Measurements from ENCODE around the gene HOMER1. TPM values are rescaled to one million over a fixed set of nuclear protein-coding genes. Genes with fewer than 3 reads are reported as not detected.

Gene HOMER1
- total RNA-seq, 1 donor from 2014 or later: 16.7 TPM

DNA sequence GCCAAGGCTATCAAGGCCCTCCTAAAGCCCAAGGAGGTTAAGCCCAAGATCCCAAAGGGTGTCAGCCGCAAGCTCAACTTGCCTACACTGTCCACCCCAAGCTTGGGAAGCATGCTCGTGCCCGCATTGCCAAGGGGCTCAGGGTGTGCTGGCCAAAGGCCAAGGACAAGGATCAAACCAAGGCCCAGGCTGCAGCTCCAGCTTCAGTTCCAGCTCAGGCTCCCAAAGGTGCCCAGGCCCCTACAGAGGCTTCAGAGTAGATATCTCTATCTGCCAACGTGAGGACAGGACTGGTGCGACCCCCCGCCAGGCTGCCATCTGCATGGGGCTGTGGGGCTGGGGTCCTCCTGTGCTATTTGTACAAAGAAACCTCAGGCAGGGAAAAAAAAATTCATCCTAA is 3.3 kb downstream of the HOMER1 start:
- Mint-ChIP-seq H3K27ac (ENCODE audit: unreplicated experiment) (no peak overlapping the region), H3K27me3 (ENCODE audit: unreplicated experiment) (peaks cover 9% of the 10 kb centered on the region), H3K9me3 (ENCODE audit: unreplicated experiment) (no peaks in the 10 kb centered on the region), H3K36me3 (ENCODE audit: low read depth, unreplicated experiment) (peaks cover 3% of the 10 kb centered on the region), H3K4me1 (ENCODE audit: unreplicated experiment) (peaks cover 53% of the 10 kb centered on the region), H3K4me3 (ENCODE audit: unreplicated experiment) (no peak overlapping the region)
- DNase-seq (ENCODE audit: low spot score): no peak
- TF ChIP-seq, protein P1, sequence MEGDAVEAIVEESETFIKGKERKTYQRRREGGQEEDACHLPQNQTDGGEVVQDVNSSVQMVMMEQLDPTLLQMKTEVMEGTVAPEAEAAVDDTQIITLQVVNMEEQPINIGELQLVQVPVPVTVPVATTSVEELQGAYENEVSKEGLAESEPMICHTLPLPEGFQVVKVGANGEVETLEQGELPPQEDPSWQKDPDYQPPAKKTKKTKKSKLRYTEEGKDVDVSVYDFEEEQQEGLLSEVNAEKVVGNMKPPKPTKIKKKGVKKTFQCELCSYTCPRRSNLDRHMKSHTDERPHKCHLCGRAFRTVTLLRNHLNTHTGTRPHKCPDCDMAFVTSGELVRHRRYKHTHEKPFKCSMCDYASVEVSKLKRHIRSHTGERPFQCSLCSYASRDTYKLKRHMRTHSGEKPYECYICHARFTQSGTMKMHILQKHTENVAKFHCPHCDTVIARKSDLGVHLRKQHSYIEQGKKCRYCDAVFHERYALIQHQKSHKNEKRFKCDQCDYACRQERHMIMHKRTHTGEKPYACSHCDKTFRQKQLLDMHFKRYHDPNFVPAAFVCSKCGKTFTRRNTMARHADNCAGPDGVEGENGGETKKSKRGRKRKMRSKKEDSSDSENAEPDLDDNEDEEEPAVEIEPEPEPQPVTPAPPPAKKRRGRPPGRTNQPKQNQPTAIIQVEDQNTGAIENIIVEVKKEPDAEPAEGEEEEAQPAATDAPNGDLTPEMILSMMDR (IDR thresholded peaks at IDR 0.05; ENCODE audit: unreplicated experiment): no peak

- Mint-ChIP-seq H3K9me3 (ENCODE audit: unreplicated experiment) (no peaks in the 10 kb centered on the region), H3K4me3 (ENCODE audit: unreplicated experiment) (no peak overlapping the region), H3K27ac (ENCODE audit: unreplicated experiment) (peak overlapping the region; percentile 85), H3K4me1 (ENCODE audit: unreplicated experiment) (peaks cover 50% of the 10 kb centered on the region), H3K27me3 (ENCODE audit: unreplicated experiment) (peaks cover 7% of the 10 kb centered on the region), H3K36me3 (ENCODE audit: low read depth, unreplicated experiment) (peaks cover 3% of the 10 kb centered on the region)
- TF ChIP-seq, protein P1 (IDR thresholded peaks at IDR 0.05; ENCODE audit: unreplicated experiment): no peak
- DNase-seq (ENCODE audit: low spot score): no peak
These were observed 4.6 kb downstream of the HOMER1 start for GRCh38 chr5:79509244-79509885.

GRCh38 chr5:79508794-79509193 is 5.1 kb downstream of the HOMER1 start:
- H3K27ac Mint-ChIP-seq (ENCODE audit: unreplicated experiment): peak overlapping the region; percentile 85
- peaks cover 6% of the 10 kb centered on the region for H3K27me3 Mint-ChIP-seq (ENCODE audit: unreplicated experiment)
- peaks cover 50% of the 10 kb centered on the region for H3K4me1 Mint-ChIP-seq (ENCODE audit: unreplicated experiment)
- no peak for DNase-seq (ENCODE audit: low spot score)
- TF ChIP-seq, protein P1 (IDR thresholded peaks at IDR 0.05; ENCODE audit: unreplicated experiment): no peak
- H3K4me3 Mint-ChIP-seq (ENCODE audit: unreplicated experiment): peak overlapping the region; percentile 10
- H3K9me3 Mint-ChIP-seq (ENCODE audit: unreplicated experiment): no peaks in the 10 kb centered on the region
- H3K36me3 Mint-ChIP-seq (ENCODE audit: low read depth, unreplicated experiment): peaks cover 3% of the 10 kb centered on the region

GRCh38 chr5:79508354-79508753 is 5.6 kb downstream of the HOMER1 start:
- DNase-seq (ENCODE audit: low spot score): no peak
- Mint-ChIP-seq H3K4me3 (ENCODE audit: unreplicated experiment) (no peak overlapping the region), H3K36me3 (ENCODE audit: low read depth, unreplicated experiment) (peaks cover 3% of the 10 kb centered on the region), H3K9me3 (ENCODE audit: unreplicated experiment) (no peaks in the 10 kb centered on the region), H3K27me3 (ENCODE audit: unreplicated experiment) (peaks cover 6% of the 10 kb centered on the region), H3K27ac (ENCODE audit: unreplicated experiment) (peak overlapping the region; percentile 85), H3K4me1 (ENCODE audit: unreplicated experiment) (peaks cover 50% of the 10 kb centered on the region)
- TF ChIP-seq, protein P1 (IDR thresholded peaks at IDR 0.05; ENCODE audit: unreplicated experiment): no peak

All from endothelial cell (in vitro differentiated cells).